OCI-LY3 (cell line): ENCODE results near the gene TRMT1L.

ENCODE experiments used
- H2AFZ ChIP-seq: fragments of 200-600, 300-600 bp; shearing (Covaris generic); 2 replicates; pipeline ENCODE4 v1.6.0; 2014; ENCODE audit warnings: antibody characterized with exemption, low read depth, low read length
- H3K27ac ChIP-seq: fragments of 200-600, 300-600 bp; sonication (generic); 2 replicates; pipeline ENCODE4 v1.5.1; 2014; ENCODE audit warnings: mild to moderate bottlenecking, low read length, moderate library complexity, mixed read lengths
- H3K27me3 ChIP-seq: fragments of 200-600, 300-600 bp; sonication (generic); 2 replicates; pipeline ENCODE4 v1.6.1; 2014; ENCODE audit warnings: low read depth, low read length, mixed read lengths
- H3K36me3 ChIP-seq: fragments of 200-600, 300-600 bp; sonication (generic); replicated peaks from 2 replicates; pipeline ENCODE3; 2014; ENCODE audit warnings: low read depth, low read length, mixed read lengths
- H3K4me1 ChIP-seq: fragments of 300-600, 200-600 bp; sonication (generic); 2 replicates; pipeline ENCODE4 v1.6.1; 2014; ENCODE audit warnings: low read length, mixed read lengths
- H3K4me2 ChIP-seq: fragments of 200-600, 300-600 bp; sonication (generic); 2 replicates; pipeline ENCODE4 v1.6.1; 2014; ENCODE audit warnings: low read length, mixed read lengths
- H3K4me3 ChIP-seq: fragments of 300-600, 200-600 bp; sonication (generic); 2 replicates; pipeline ENCODE4 v1.5.1; 2014; ENCODE audit warnings: antibody characterized with exemption, mild to moderate bottlenecking, low read length, moderate library complexity
- H3K79me2 ChIP-seq: fragments of 300-600, 200-600 bp; shearing (Covaris generic); 2 replicates; pipeline ENCODE4 v1.6.1; 2014; ENCODE audit warnings: mild to moderate bottlenecking, low read length, mixed read lengths
- H3K9ac ChIP-seq: fragments of 300-600, 200-600 bp; shearing (Covaris generic); 2 replicates; pipeline ENCODE4 v1.6.0; 2014; ENCODE audit warnings: mild to moderate bottlenecking, low read length, moderate library complexity
- H3K9me3 ChIP-seq: fragments of 200-600, 300-600 bp; shearing (Covaris generic); 2 replicates; pipeline ENCODE4 v1.6.1; 2014; ENCODE audit warnings: low read length, mixed read lengths; ENCODE audit not compliant: insufficient read depth
- H4K20me1 ChIP-seq: fragments of 200-600, 300-600 bp; sonication (generic); 2 replicates; pipeline ENCODE4 v1.6.1; 2016; ENCODE audit warnings: low read length, mixed read lengths; ENCODE audit not compliant: insufficient read depth
- EZH2phosphoT487 ChIP-seq: fragments of 200-600 bp; shearing (Covaris generic); IDR thresholded peaks from 2 replicates; pipeline ENCODE4 v1.6.1; 2018; ENCODE audit warnings: antibody characterized with exemption, mixed run types, low read depth
- TF ChIP-seq, protein P1 (sequence below): fragments of 200-600, 300-600 bp; sonication (generic); IDR thresholded peaks from 2 replicates; pipeline ENCODE4 v1.5.1; 2014; ENCODE audit warnings: antibody characterized with exemption, low read length, low read depth

TRMT1L gene

DNA sequence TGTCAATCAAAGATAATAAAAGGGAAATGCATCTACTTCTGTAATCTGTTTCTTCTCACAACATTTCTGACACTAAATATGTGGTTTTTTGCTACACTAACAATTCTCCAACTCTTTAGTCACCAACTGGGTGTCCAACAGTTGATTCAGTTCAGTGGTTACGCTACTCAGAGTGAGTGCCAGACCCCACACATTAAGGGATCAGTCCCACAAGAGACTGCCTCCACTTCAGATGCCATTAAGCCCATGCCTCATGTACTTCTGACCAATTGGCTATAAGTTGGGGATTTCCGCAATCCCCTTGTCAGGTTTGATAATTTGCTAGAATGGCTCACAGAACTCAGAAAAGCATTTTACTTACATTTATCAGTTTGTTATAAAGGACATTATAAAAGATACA, 83.0 kb downstream of the TRMT1L start:
- Histone ChIP-seq H3K27me3 (no peaks in the 10 kb centered on the region), H2AFZ (no peak overlapping the region), H3K9me3 (no peaks in the 10 kb centered on the region), H3K79me2 (peaks cover 84% of the 10 kb centered on the region), H3K27ac (no peak overlapping the region), H4K20me1 (peaks cover 19% of the 10 kb centered on the region), H3K4me2 (no peak overlapping the region), H3K4me3 (no peak overlapping the region), H3K36me3 (peaks cover 4% of the 10 kb centered on the region), H3K9ac (no peak overlapping the region), H3K4me1 (no peaks in the 10 kb centered on the region)
- no peak for TF ChIP-seq EZH2phosphoT487
- TF ChIP-seq, protein P1, sequence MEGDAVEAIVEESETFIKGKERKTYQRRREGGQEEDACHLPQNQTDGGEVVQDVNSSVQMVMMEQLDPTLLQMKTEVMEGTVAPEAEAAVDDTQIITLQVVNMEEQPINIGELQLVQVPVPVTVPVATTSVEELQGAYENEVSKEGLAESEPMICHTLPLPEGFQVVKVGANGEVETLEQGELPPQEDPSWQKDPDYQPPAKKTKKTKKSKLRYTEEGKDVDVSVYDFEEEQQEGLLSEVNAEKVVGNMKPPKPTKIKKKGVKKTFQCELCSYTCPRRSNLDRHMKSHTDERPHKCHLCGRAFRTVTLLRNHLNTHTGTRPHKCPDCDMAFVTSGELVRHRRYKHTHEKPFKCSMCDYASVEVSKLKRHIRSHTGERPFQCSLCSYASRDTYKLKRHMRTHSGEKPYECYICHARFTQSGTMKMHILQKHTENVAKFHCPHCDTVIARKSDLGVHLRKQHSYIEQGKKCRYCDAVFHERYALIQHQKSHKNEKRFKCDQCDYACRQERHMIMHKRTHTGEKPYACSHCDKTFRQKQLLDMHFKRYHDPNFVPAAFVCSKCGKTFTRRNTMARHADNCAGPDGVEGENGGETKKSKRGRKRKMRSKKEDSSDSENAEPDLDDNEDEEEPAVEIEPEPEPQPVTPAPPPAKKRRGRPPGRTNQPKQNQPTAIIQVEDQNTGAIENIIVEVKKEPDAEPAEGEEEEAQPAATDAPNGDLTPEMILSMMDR, result no peak

DNA sequence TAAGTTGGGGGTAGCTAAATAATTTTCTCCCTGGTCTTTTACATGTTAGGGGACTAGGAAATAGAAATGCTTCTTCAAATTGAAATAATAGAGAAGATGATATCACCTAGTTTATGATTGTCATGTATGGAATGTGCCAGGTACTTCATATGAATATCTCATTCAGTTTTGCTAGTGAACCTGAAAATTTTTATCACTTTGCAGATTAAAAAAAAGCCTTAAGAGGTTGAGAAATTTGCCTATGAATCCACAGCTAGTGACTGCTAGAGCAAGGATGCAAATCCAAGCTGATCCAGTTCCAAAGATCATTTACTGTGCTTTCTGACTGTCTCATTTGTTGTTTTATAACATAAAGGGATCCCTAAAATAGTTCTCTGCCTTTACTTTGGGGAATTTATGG, 86.7 kb downstream of the TRMT1L start:
- no peaks in the 10 kb centered on the region for H3K27me3 ChIP-seq
- H2AFZ ChIP-seq, result no peak overlapping the region
- peaks cover 4% of the 10 kb centered on the region for H3K36me3 ChIP-seq
- no peak overlapping the region for H3K4me2 ChIP-seq
- no peaks in the 10 kb centered on the region for H3K9me3 ChIP-seq
- H3K4me1 ChIP-seq, result 0 out of 2 replicates have a peak, but pooled peaks cover 3% of the 10 kb centered on the region
- no peak overlapping the region for H3K27ac ChIP-seq
- TF ChIP-seq, protein P1, result no peak
- no peak for TF ChIP-seq EZH2phosphoT487
- peaks cover 86% of the 10 kb centered on the region for H3K79me2 ChIP-seq
- H3K4me3 ChIP-seq, result no peak overlapping the region
- H4K20me1 ChIP-seq, result peaks cover 28% of the 10 kb centered on the region
- H3K9ac ChIP-seq, result no peak overlapping the region

DNA sequence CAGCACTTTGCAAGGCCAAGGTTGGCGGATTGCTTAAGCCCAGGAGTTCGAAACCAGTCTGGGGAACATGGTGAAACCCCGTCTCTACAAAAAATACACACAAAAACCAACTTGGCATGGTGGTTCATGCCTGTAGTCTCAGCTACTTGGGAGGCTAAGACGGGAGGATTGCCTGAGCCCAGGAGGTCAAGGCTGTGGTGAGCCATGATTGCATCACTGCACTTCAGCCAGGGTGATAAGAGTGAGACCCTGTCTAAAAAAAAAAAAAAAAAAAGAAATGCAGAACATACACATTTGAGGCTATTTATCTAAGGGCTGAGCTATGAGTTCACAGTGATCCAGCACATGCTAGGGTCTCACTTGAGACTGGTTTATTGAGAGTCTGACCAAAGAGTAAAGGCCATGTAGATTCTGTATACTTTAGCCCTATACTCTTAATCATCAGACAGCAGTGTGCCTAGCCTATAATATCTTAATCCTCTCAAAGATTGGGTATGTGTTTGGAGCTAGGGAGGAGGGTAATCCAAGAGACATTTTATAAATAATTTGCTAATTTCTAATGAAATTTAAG, 87.5 kb downstream of the TRMT1L start:
- no peaks in the 10 kb centered on the region for H3K9me3 ChIP-seq
- no peaks in the 10 kb centered on the region for H3K27me3 ChIP-seq
- peaks cover 25% of the 10 kb centered on the region for H4K20me1 ChIP-seq
- 0 out of 2 replicates have a peak, but pooled peaks cover 3% of the 10 kb centered on the region for H3K4me1 ChIP-seq
- no peak overlapping the region for H3K4me2 ChIP-seq
- TF ChIP-seq, protein P1, result no peak
- TF ChIP-seq EZH2phosphoT487, result no peak
- no peak overlapping the region for H3K9ac ChIP-seq
- H3K36me3 ChIP-seq, result peaks cover 5% of the 10 kb centered on the region
- H3K4me3 ChIP-seq, result no peak overlapping the region
- no peak overlapping the region for H2AFZ ChIP-seq
- H3K27ac ChIP-seq, result no peak overlapping the region
- H3K79me2 ChIP-seq, result peaks cover 86% of the 10 kb centered on the region

- Histone ChIP-seq H3K79me2 (peaks cover 86% of the 10 kb centered on the region), H3K27me3 (no peaks in the 10 kb centered on the region), H3K4me2 (no peak overlapping the region), H3K4me3 (no peak overlapping the region), H3K36me3 (peaks cover 11% of the 10 kb centered on the region), H4K20me1 (peaks cover 24% of the 10 kb centered on the region), H3K4me1 (peaks cover 6% of the 10 kb centered on the region), H2AFZ (no peak overlapping the region), H3K27ac (no peak overlapping the region), H3K9me3 (no peaks in the 10 kb centered on the region), H3K9ac (no peak overlapping the region)
- TF ChIP-seq, protein P1, result no peak
- no peak for TF ChIP-seq EZH2phosphoT487
Measured at GRCh38 chr1:185068341-185068740, 88.4 kb downstream of the TRMT1L start.
